Epithelial cell of proximal tubule (primary cell): Measurements from ENCODE around the gene PSEN2. TPM values are rescaled to one million over a fixed set of nuclear protein-coding genes. Genes with fewer than 3 reads are reported as not detected.
"Not testable (repeated sequence)": the region's sequence is repeated elsewhere in the genome, so short reads cannot be mapped to it uniquely, and the experiment has no call there.

Experiments
- DNase-seq: peaks from one replicate; pipeline ENCODE4 v3.0.0-alpha.2; 2011; ENCODE audit warnings: low read depth
- H3K4me3 ChIP-seq: 2 replicates; pipeline ENCODE4 v1.5.1; 2011; ENCODE audit warnings: low read depth, mild to moderate bottlenecking, low read length
- CTCF ChIP-seq: conservative IDR thresholded peaks from 2 replicates; pipeline ENCODE4 v1.5.1; 2012; ENCODE audit warnings: low read depth, mild to moderate bottlenecking, low read length
- total RNA-seq: library from RNA; depleted of rRNA; stranded (reverse); fragments of >200 nt; gene quantifications from 2 replicates; pipeline ENCODE4 v1.2.3, GENCODE V29; 2015

PSEN2 gene
- total RNA-seq, 1 donor from 2014 or later = 26.6 TPM

GRCh38 chr1:226916497-226916896 lies 46.1 kb downstream of the PSEN2 start:
- no peak for DNase-seq
- TF ChIP-seq CTCF = no peak
- no peak overlapping the region for H3K4me3 ChIP-seq

GRCh38 chr1:226919587-226919986 lies 49.2 kb downstream of the PSEN2 start:
- no peak for DNase-seq
- TF ChIP-seq CTCF = no peak
- H3K4me3 ChIP-seq = no peak overlapping the region

DNA sequence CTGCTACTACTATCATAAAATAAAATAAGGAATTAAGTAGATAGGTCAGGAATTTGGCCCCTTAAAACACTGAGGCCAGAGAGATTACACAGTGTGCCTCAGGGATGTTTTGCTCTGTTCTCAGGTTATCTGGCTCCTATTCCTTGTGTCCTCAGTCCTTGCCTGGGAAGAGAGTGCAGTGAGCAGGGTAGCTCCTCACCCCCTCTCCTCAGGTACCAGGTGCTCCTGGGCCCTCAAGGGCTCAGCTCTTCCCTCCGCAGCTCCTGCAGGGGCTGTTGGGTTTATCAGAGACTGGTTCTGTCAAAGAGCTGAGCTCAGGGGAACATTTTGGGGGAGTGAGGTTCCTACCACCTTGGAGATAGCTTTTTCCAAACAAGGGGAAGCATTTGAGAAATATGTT lies 49.6 kb downstream of the PSEN2 start:
- no peak for TF ChIP-seq CTCF
- no peak for DNase-seq
- H3K4me3 ChIP-seq = no peak overlapping the region

GRCh38 chr1:226920446-226920894 lies 50.1 kb downstream of the PSEN2 start:
- DNase-seq = no peak
- TF ChIP-seq CTCF = no peak
- H3K4me3 ChIP-seq = no peak overlapping the region

GRCh38 chr1:226921504-226921903 lies 51.1 kb downstream of the PSEN2 start:
- DNase-seq = no peak
- H3K4me3 ChIP-seq = no peak overlapping the region
- TF ChIP-seq CTCF = no peak

DNA sequence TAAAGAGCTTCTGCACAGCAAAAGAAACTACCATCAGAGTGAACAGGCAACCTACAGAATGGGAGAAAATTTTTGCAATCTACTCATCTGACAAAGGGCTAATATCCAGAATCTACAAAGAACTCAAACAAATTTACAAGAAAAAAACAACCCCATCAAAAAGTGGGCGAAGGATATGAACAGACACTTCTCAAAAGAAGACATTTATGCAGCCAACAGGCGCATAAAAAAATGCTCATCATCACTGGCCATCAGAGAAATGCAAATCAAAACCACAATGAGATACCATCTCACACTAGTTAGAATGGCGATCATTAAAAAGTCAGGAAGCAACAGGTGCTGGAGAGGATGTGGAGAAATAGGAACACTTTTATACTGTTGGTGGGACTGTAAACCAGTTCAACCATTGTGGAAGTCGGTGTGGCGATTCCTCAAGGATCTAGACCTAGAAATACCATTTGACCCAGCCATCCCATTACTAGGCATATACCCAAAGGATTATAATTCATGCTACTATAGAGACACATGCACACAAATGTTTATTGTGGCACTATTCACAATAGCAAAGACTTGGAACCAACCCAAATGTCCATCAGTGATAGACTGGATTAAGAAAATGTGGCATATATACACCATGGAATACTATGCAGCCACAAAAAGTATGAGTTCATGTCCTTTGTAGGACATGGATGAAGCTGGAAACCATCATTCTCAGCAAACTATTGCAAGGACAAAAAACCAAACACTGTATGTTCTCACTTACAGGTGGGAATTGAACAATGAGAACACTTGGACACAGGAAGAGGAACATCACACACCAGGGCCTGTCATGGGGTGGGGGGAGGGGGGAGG lies 59.1 kb downstream of the PSEN2 start:
- H3K4me3 ChIP-seq, DNase-seq: not testable (repeated sequence)

GRCh38 chr1:226934483-226935237 lies 64.2 kb downstream of the PSEN2 start:
- no peak for TF ChIP-seq CTCF
- no peak for DNase-seq
- H3K4me3 ChIP-seq = no peak overlapping the region
